IMR-90 (cell line): ENCODE measurements around the gene TGM1. TPM values are rescaled to one million over a fixed set of nuclear protein-coding genes. Genes with fewer than 3 reads are reported as not detected.

Experiments used
- ATAC-seq: fragments of 200-7000 bp; cut with Tn5 transposase; 2 replicates; pipeline ENCODE4 v1.9.1; 2020; ENCODE audit warnings: low read depth, mild to moderate bottlenecking, moderate library complexity
- BruUV-seq: library from RNA; stranded (reverse); fragments of 400-500 nt; replicated peaks from 2 replicates; lab custom pipeline; 2021; lab: Mats Ljungman, UMichigan
- CTCF ChIA-PET: fragments of 300-600 bp; formaldehyde crosslinking; extraction: SDS; loops from one replicate; lab custom pipeline; 2021; ENCODE audit warnings: antibody characterized with exemption; lab: Yijun Ruan, JAX
- POLR2A ChIA-PET: fragments of 300-600 bp; sonication (Branson Sonifier 250); formaldehyde crosslinking; loops from one replicate; lab custom pipeline; 2022; ENCODE audit warnings: antibody characterized with exemption; ENCODE audit not compliant: unreplicated experiment; lab: Charles Lee
- DNase-seq: peaks from one replicate; pipeline ENCODE4 v3.0.0; 2013
- H2AFZ ChIP-seq: replicated peaks from 2 replicates; pipeline ENCODE3; 2013; ENCODE audit warnings: low read length, mild to moderate bottlenecking; ENCODE audit not compliant: poor library complexity
- H2AK5ac ChIP-seq: 2 replicates; pipeline ENCODE4 v1.6.1; 2013; ENCODE audit warnings: low read depth, low read length, inconsistent platforms
- H2AK9ac ChIP-seq: replicated peaks from 2 replicates; pipeline ENCODE3; 2013; ENCODE audit warnings: mild to moderate bottlenecking, low read depth, low read length, moderate library complexity; ENCODE audit not compliant: poor library complexity
- H2BK120ac ChIP-seq: 2 replicates; pipeline ENCODE4 v1.6.1; 2013; ENCODE audit warnings: low read depth, low read length, inconsistent platforms
- H2BK15ac ChIP-seq: 3 replicates; pipeline ENCODE4 v1.6.1; 2013; ENCODE audit warnings: low read depth, low read length, inconsistent platforms
- H2BK20ac ChIP-seq: 2 replicates; pipeline ENCODE4 v1.6.1; 2013; ENCODE audit warnings: low read depth, mild to moderate bottlenecking, inconsistent platforms, low read length, moderate library complexity
- H2BK5ac ChIP-seq: 2 replicates; pipeline ENCODE4 v1.6.1; 2013; ENCODE audit warnings: mild to moderate bottlenecking, low read depth, low read length, inconsistent platforms; ENCODE audit not compliant: poor library complexity, severe bottlenecking
- H3K14ac ChIP-seq: replicated peaks from 2 replicates; pipeline ENCODE4 v1.6.1; 2013; ENCODE audit warnings: low read depth, low read length, inconsistent platforms
- H3K18ac ChIP-seq: 2 replicates; pipeline ENCODE4 v1.6.1; 2013; ENCODE audit warnings: low read depth, low read length, control low read depth
- H3K23ac ChIP-seq: 2 replicates; pipeline ENCODE4 v1.6.1; 2013; ENCODE audit warnings: low read depth, low read length, inconsistent platforms
- H3K27ac ChIP-seq: 2 replicates; pipeline ENCODE4 v1.5.1; 2013; ENCODE audit warnings: mild to moderate bottlenecking, control low read depth, low read length; ENCODE audit not compliant: insufficient read depth
- H3K27me3 ChIP-seq: 2 replicates; pipeline ENCODE4 v1.6.1; 2013; ENCODE audit warnings: low read length; ENCODE audit not compliant: control insufficient read depth, insufficient read depth
- H3K36me3 ChIP-seq: 2 replicates; pipeline ENCODE4 v1.6.1; 2013; ENCODE audit warnings: low read length, mixed read lengths; ENCODE audit not compliant: control insufficient read depth, insufficient read depth
- H3K4ac ChIP-seq: 2 replicates; pipeline ENCODE4 v1.6.1; 2013; ENCODE audit warnings: low read depth, low read length, inconsistent platforms
- H3K4me1 ChIP-seq: 2 replicates; pipeline ENCODE4 v1.6.1; 2013; ENCODE audit warnings: low read length, mixed read lengths; ENCODE audit not compliant: control insufficient read depth, insufficient read depth
- H3K4me2 ChIP-seq: 2 replicates; pipeline ENCODE4 v1.6.1; 2013; ENCODE audit warnings: low read depth, mild to moderate bottlenecking, control low read depth, low read length, moderate library complexity
- H3K4me3 ChIP-seq: 2 replicates; pipeline ENCODE4 v1.5.1; 2013; ENCODE audit warnings: low read depth, mild to moderate bottlenecking, control low read depth, low read length, moderate library complexity; ENCODE audit not compliant: insufficient read depth
- H3K56ac ChIP-seq: 2 replicates; pipeline ENCODE4 v1.6.1; 2013; ENCODE audit warnings: low read length, inconsistent platforms; ENCODE audit not compliant: insufficient read depth; ENCODE audit errors: extremely low read depth
- H3K79me1 ChIP-seq, 2 experiments: 2 replicates each; pipeline ENCODE4 v1.6.1; 2013; ENCODE audit warnings: low read length in 2 of 2, inconsistent platforms in 1 of 2, low read depth in 1 of 2
- H3K9ac ChIP-seq: 2 replicates; pipeline ENCODE4 v1.6.1; 2013; ENCODE audit warnings: low read depth, low read length, control low read depth
- H3K9me1 ChIP-seq: 2 replicates; pipeline ENCODE4 v1.6.1; 2013; ENCODE audit warnings: low read length, inconsistent platforms; ENCODE audit not compliant: insufficient read depth
- H3K9me3 ChIP-seq: 2 replicates; pipeline ENCODE4 v1.6.1; 2013; ENCODE audit warnings: low read length; ENCODE audit not compliant: control insufficient read depth, insufficient read depth
- H4K20me1 ChIP-seq: 2 replicates; pipeline ENCODE4 v1.6.1; 2013; ENCODE audit warnings: low read length, inconsistent platforms; ENCODE audit not compliant: insufficient read depth
- H4K5ac ChIP-seq: 2 replicates; pipeline ENCODE4 v1.6.1; 2013; ENCODE audit warnings: mild to moderate bottlenecking, low read depth, low read length, control low read depth
- H4K8ac ChIP-seq, 2 experiments: 2 replicates each; pipeline ENCODE4 v1.6.1; 2013; ENCODE audit warnings: low read depth in 2 of 2, low read length in 2 of 2, control low read depth in 1 of 2, inconsistent platforms in 1 of 2
- H4K91ac ChIP-seq: 2 replicates; pipeline ENCODE4 v1.6.1; 2013; ENCODE audit warnings: low read depth, low read length, inconsistent platforms; ENCODE audit not compliant: insufficient read depth
- BHLHE40 ChIP-seq: fragments of 150-350 bp; IDR thresholded peaks from 2 replicates; pipeline ENCODE4 v1.6.1; 2016; ENCODE audit warnings: mild to moderate bottlenecking, low read depth, low read length
- CEBPB ChIP-seq: IDR thresholded peaks from 2 replicates; pipeline ENCODE4 v1.6.1; 2012; ENCODE audit warnings: low read depth, low read length, improper control_type of control experiment
- CHD1 ChIP-seq: IDR thresholded peaks from 2 replicates; pipeline ENCODE4 v1.6.1; 2012; ENCODE audit warnings: low read depth, low read length, improper control_type of control experiment
- CTCF ChIP-seq: conservative IDR thresholded peaks from 2 replicates; pipeline ENCODE4 v1.5.1; 2012; ENCODE audit warnings: mild to moderate bottlenecking, low read depth, low read length, improper control_type of control experiment
- ELK1 ChIP-seq: fragments of 150-350 bp; IDR thresholded peaks from 2 replicates; pipeline ENCODE4 v1.6.1; 2016; ENCODE audit warnings: low read depth, mild to moderate bottlenecking, low read length, moderate library complexity, borderline replicate concordance
- FOS ChIP-seq: fragments of 150-350 bp; IDR thresholded peaks from 2 replicates; pipeline ENCODE4 v1.6.1; 2016; ENCODE audit warnings: low read depth, low read length
- MAFK ChIP-seq: IDR thresholded peaks from 2 replicates; pipeline ENCODE4 v1.6.1; 2012; ENCODE audit warnings: low read depth, low read length, improper control_type of control experiment
- MAZ ChIP-seq: IDR thresholded peaks from 2 replicates; pipeline ENCODE4 v1.6.1; 2012; ENCODE audit warnings: low read depth, mild to moderate bottlenecking, low read length, improper control_type of control experiment, moderate library complexity, borderline replicate concordance
- MXI1 ChIP-seq: IDR thresholded peaks from 2 replicates; pipeline ENCODE4 v1.6.1; 2012; ENCODE audit warnings: low read depth, mild to moderate bottlenecking, low read length, moderate library complexity, borderline replicate concordance
- NFE2L2 ChIP-seq: fragments of 150-350 bp; IDR thresholded peaks from 2 replicates; pipeline ENCODE4 v1.6.1; 2016; ENCODE audit warnings: low read depth, mild to moderate bottlenecking, low read length
- POLR2A ChIP-seq: IDR thresholded peaks from 2 replicates; pipeline ENCODE4 v1.6.1; 2012; ENCODE audit warnings: mild to moderate bottlenecking, low read depth, low read length
- RAD21 ChIP-seq: IDR thresholded peaks from 2 replicates; pipeline ENCODE4 v1.6.1; 2012; ENCODE audit warnings: low read length, improper control_type of control experiment
- RCOR1 ChIP-seq: IDR thresholded peaks from 2 replicates; pipeline ENCODE4 v1.6.1; 2012; ENCODE audit warnings: mild to moderate bottlenecking, low read length, improper control_type of control experiment; ENCODE audit not compliant: insufficient replicate concordance
- RFX5 ChIP-seq: IDR thresholded peaks from 2 replicates; pipeline ENCODE4 v1.8.0; 2012; ENCODE audit warnings: low read depth, mild to moderate bottlenecking, low read length, moderate library complexity
- SMC3 ChIP-seq: fragments of 150-350 bp; IDR thresholded peaks from 2 replicates; pipeline ENCODE4 v1.6.1; 2016; ENCODE audit warnings: low read depth, mild to moderate bottlenecking, antibody characterized with exemption, low read length, moderate library complexity
- USF2 ChIP-seq: fragments of 150-350 bp; IDR thresholded peaks from 2 replicates; pipeline ENCODE4 v1.6.1; 2017; ENCODE audit warnings: mild to moderate bottlenecking, antibody characterized with exemption, low read length, low read depth
- WGBS, 2 experiments: methylation state at CpG; one replicate each; pipeline versions ENCODE4 v1.1.5 to v1.1.7; 2013; ENCODE audit warnings: missing lambda C conversion rate in 2 of 2; ENCODE audit not compliant: insufficient read length in 1 of 2; ENCODE audit errors: extremely low coverage in 2 of 2; 5-methylcytosine and 5-hydroxymethylcytosine counted together
- dilution Hi-C: fragments of 300-500 bp; cut with HindIII; formaldehyde crosslinking; loops from one replicate; pipeline ENCODE4 v1.14.3; 2018; ENCODE audit warnings: low sequenced_read_pairs; ENCODE audit not compliant: unreplicated experiment
- in situ Hi-C: fragments of 300-500 bp; cut with MboI; formaldehyde crosslinking; loops from 3 replicates; pipeline ENCODE4 v1.14.3; 2019; ENCODE audit warnings: low sequenced_read_pairs, inconsistent platforms, mixed read lengths
- intact Hi-C: fragments of 100-400 bp; cut with micrococcal nuclease; formaldehyde crosslinking; loops from 2 replicates; pipeline ENCODE4 v1.10.0; 2022
- polyA plus RNA-seq, 3 experiments: library from polyadenylated mRNA; depleted of rRNA; stranded (reverse); fragments of >200 nt; gene quantifications; 2 replicates each; pipeline ENCODE4 v1.2.3, GENCODE V29; 2012; ENCODE audit warnings: low replicate concordance in 1 of 3
- total RNA-seq: library from RNA; depleted of rRNA; stranded (reverse); fragments of >200 nt; gene quantifications from 2 replicates; pipeline ENCODE4 v1.2.3, GENCODE V29; 2012

The TGM1 gene
- total and polyA plus RNA-seq, 2 of the 4 experiments (the other 2 are of a cell fraction): 0.72 to 3.3 TPM

- in situ Hi-C loops (no loop called here), dilution Hi-C loops (no loop called here), intact Hi-C loops (no loop called here)
- Histone ChIP-seq H3K4me3 (no peak overlapping the region), H2AK9ac (no peak overlapping the region), H3K4ac (no peak overlapping the region), H2AK5ac (no peak overlapping the region), H3K4me1 (peaks cover 3% of the 10 kb centered on the region; the same call in 1 of the 2 replicates), H3K56ac (no peak overlapping the region), H2BK120ac (no peak overlapping the region), H2BK15ac (no peak overlapping the region), H4K91ac (no peak overlapping the region), H3K14ac (no peak overlapping the region), H4K5ac (no peak overlapping the region), H3K79me1 (no peaks in the 10 kb centered on the region), H3K18ac (no peak overlapping the region), H3K4me2 (no peak overlapping the region), H3K36me3 (peaks cover 28% of the 10 kb centered on the region), H4K8ac (no peak overlapping the region), H2BK20ac (no peak overlapping the region), H3K9ac (no peak overlapping the region), H4K20me1 (no peaks in the 10 kb centered on the region), H3K9me1 (peaks cover 6% of the 10 kb centered on the region; the same call in 1 of the 2 replicates), H3K27me3 (no peaks in the 10 kb centered on the region), H3K9me3 (no peaks in the 10 kb centered on the region), H3K23ac (no peak overlapping the region), H2BK5ac (no peak overlapping the region), H2AFZ (no peak overlapping the region), H3K27ac (no peak overlapping the region)
- no TSS peak for BruUV-seq
- whole genome bisulfite sequencing, 2 experiments: 79% methylated on average over 4 of the region's 6 CpGs; no CpG with 5 or more reads in 1 of the 2 experiments
- ATAC-seq (no peak), DNase-seq (no peak)
- POLR2A ChIA-PET: no interaction called here
- CTCF ChIA-PET: no interaction called here
- no peak for TF ChIP-seq MAFK
- TF ChIP-seq CTCF: no peak
- TF ChIP-seq MXI1: no peak
- TF ChIP-seq CHD1: no peak
- TF ChIP-seq RFX5: no peak
- no peak for TF ChIP-seq CEBPB
- no peak for TF ChIP-seq MAZ
- no peak for TF ChIP-seq NFE2L2
- TF ChIP-seq POLR2A: no peak
- no peak for TF ChIP-seq FOS
- no peak for TF ChIP-seq RAD21
- no peak for TF ChIP-seq RCOR1
- no peak for TF ChIP-seq SMC3
- no peak for TF ChIP-seq ELK1
- TF ChIP-seq BHLHE40: no peak
- no peak for TF ChIP-seq USF2
Measured at GRCh38 chr14:24264298-24264697, 1.3 kb upstream of the TGM1 start.
